Fibroblast of villous mesenchyme (primary cell): Measurements from ENCODE around the gene DDAH2. TPM values are rescaled to one million over a fixed set of nuclear protein-coding genes. Genes with fewer than 3 reads are reported as not detected.

ENCODE experiments used
- DNase-seq: peaks from one replicate; pipeline ENCODE4 v3.0.0-alpha.2; 2010; ENCODE audit warnings: low read depth
- H3K4me3 ChIP-seq: 2 replicates; pipeline ENCODE4 v1.5.1; 2011; ENCODE audit warnings: low read depth, mild to moderate bottlenecking, low read length
- total RNA-seq: library from RNA; depleted of rRNA; stranded (reverse); fragments of >200 nt; gene quantifications from 2 replicates; pipeline ENCODE4 v1.2.3, GENCODE V29; 2012
- TF ChIP-seq, protein P1 (sequence below): IDR thresholded peaks from 2 replicates; pipeline ENCODE4 v1.5.1; 2012; ENCODE audit warnings: low read depth, mild to moderate bottlenecking, low read length; ENCODE audit not compliant: insufficient read depth

The DDAH2 gene
- total RNA-seq, 1 donor: 60.5 TPM

DNA sequence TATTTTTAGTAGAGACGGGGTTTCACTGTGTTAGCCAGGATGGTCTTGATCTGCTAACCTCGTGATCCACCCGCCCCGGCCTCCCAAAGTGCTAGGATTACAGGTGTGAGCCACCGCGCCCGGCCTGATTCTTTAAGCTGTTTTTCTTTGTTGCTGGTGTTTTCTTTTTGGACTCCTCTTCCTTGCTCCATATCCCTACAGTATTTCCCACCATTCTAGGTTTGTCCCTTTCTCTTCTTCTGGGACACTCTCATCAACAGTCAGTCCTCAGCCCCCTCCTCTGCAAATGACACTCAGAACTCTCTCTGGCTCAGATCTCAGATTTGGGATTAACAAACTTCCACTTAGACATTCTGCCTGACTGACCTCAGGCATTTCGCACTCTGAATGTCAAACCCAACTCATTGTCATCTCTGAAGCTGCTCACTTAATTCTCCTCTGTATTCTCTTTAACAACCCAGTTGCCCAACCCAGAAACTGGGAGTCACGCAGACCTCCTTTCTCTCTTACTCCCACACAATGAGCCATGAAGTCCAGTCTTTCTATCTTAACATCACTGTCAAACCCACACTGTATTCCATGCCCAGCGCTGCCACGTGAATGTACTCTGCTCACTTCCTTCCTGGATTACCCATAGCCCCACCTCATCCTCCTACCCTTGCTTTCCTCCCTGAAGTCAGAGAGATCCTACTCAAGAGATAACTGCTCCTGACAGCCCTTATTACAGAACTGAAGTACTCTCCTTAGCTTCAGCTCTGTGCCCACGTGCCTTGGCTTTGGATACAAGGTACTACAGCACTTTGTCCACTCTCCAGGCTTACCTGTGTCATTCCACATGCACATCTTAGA, 3.4 kb downstream of the DDAH2 start:
- no peak overlapping the region for H3K4me3 ChIP-seq
- no peak for DNase-seq
- TF ChIP-seq, protein P1, sequence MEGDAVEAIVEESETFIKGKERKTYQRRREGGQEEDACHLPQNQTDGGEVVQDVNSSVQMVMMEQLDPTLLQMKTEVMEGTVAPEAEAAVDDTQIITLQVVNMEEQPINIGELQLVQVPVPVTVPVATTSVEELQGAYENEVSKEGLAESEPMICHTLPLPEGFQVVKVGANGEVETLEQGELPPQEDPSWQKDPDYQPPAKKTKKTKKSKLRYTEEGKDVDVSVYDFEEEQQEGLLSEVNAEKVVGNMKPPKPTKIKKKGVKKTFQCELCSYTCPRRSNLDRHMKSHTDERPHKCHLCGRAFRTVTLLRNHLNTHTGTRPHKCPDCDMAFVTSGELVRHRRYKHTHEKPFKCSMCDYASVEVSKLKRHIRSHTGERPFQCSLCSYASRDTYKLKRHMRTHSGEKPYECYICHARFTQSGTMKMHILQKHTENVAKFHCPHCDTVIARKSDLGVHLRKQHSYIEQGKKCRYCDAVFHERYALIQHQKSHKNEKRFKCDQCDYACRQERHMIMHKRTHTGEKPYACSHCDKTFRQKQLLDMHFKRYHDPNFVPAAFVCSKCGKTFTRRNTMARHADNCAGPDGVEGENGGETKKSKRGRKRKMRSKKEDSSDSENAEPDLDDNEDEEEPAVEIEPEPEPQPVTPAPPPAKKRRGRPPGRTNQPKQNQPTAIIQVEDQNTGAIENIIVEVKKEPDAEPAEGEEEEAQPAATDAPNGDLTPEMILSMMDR: no peak

DNA sequence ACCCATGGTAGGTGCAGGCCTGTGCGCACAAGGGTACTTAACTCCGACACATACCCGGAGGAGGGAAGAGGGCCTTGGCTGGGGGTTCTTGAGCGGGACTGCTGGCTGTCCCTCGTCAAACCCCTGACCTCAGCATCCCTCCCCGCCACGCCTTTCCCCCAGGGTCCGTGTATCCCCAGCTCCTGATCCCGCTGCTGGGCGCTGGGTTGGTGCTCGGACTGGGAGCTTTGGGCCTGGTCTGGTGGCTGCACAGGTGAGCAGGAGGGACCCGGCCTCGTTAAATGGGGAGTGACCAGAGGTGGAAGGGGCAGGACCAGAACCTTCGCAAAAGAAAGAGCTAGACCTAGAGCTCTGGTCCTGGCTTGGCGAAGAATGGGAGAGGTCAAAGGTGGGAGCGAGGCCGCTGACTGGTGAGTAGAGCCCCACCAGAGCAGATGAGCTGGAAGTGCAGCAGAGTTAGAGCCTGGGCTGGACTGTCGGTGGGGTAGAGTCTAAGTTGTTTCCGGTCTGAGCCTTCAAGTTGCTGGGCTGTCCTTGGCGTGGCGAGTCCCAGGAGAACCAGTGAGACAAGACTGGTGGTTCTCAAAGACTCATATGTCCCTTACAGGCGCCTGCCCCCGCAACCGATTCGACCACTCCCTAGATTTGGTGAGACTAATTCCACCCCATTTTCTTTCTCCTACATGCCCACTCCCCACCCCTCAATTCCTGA, 5.0 kb downstream of the DDAH2 start:
- no peak overlapping the region for H3K4me3 ChIP-seq
- DNase-seq: no peak
- TF ChIP-seq, protein P1: no peak

DNA sequence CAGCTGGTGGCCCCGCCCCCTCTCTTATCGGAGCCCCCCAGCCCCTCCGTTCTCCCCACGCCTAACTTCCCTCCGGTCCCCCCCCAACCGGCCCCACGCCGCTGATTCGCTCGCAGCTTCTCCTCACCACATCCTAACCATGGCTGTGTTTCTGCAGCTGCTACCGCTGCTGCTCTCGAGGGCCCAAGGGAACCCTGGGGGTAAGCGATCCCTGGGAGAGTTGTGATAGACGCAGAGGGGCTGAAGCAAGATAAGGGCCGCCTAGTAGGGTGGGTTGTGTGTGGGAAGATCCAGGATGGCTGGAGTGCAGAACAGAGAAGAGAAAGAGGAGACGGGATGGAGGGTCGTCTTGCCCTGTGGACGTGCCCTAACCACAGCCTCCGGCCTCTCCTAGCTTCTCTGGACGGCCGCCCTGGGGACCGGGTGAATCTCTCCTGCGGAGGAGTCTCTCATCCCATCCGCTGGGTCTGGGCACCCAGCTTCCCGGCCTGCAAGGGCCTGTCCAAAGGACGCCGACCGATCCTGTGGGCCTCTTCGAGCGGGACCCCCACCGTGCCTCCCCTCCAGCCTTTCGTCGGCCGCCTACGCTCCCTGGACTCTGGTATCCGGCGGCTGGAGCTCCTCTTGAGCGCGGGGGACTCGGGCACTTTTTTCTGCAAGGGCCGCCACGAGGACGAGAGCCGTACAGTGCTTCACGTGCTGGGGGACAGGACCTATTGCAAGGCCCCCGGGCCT, 5.7 kb downstream of the DDAH2 start, which contains the start of gene MPIG6B:
MPIG6B (plus strand) TSS at position 129 of the 735 bp plus-strand sequence; CDS start at position 140, 11 bp downstream.
- no peak for DNase-seq
- TF ChIP-seq, protein P1: no peak
- no peak within 1 kb of the TSS for H3K4me3 ChIP-seq

DNA sequence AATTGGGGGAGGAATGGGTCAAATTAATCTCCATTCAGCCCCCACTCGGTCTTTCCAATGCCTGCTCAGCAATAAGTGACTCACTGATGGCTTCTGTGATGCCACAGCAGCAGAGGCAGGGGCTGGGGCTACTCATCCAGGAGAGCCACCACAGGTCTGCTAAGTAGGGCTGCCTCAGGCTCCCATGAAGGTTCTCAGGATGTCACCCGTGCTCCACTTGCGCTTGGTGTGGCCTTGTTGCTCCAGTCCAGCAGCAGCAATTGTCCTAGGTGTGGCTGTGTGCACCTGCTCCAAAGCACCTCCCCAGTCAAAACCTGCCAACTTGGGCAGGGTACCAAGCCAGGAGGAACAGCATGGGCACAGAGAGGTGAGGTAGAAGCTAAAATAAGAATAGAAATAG, 6.9 kb downstream of the DDAH2 start:
- TF ChIP-seq, protein P1: no peak
- DNase-seq: no peak
- no peak overlapping the region for H3K4me3 ChIP-seq

DNA sequence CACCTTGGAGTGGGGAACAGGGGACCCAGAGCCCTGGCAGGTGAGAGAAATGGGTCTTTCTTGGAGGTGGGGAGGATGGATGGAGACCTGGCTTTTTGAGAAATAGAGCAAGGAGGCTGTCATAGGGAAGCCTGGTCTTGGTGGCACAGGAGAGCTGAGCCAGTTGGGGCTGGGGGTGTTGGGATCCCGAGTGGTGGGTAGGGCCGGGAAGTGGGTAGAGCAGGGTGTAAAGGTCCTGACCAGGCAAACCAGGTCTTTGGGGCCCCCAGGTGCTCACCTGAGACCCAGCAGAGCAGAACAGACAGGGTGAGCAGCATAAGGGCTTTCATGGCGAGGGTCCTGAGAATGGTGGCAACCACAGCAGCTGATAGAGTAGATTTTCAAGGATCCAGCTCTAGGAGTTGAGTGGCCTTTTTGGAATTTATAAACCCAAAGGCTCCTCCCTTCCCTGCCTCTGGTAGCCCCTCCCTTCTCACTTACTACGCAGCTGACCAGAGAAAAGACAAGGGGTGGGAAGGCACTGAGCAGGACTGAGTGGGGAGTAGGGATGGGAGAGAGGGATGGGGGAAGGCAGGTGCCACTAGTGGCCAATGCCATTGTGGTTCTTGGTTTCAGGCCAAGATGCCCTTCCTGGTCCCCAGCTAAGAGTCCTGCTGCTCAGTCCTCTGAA, 7.6 kb downstream of the DDAH2 start, which contains the start of gene LY6G6C:
LY6G6C (minus strand) TSS at position 396 of the 670 bp plus-strand sequence; CDS start at position 329, 67 bp downstream.
- TF ChIP-seq, protein P1: no peak
- no peak for DNase-seq
- H3K4me3 ChIP-seq: no peak within 1 kb of the TSS

DNA sequence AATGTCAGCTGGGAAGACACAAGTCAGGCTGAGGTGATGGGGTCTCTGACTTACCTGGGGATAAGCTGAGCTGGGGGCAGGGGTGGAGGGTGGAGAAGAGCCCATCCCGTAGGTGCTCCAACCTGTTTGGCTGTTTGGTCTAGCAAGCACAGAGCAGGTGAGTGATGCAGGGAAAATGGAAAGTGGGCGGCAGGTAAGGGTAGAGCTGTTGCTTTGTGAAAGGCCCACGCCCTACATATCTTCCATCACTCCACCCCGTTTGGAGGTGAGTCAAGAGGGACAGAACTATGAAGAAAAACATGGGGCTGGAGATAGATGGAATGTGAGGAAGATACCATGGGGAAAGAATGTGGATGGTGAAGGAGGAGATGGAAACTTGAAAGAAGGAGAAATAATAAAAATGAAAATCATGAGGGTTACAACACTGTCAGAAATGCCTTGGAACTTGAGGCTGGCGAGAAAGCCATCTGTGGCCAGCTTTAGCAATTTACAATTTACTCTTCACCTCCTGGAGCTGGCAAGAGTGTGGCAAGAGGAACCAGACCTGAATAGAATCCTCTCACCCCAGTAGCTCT, 8.8 kb downstream of the DDAH2 start:
- TF ChIP-seq, protein P1: no peak
- DNase-seq: no peak
- H3K4me3 ChIP-seq: no peak overlapping the region
